Adipocyte (in vitro differentiated cells): ENCODE data around the gene TRIM38.

Source experiments
- DNase-seq: peaks from one replicate; pipeline ENCODE4 v3.0.0-alpha.2; 2015; ENCODE audit warnings: low read depth
- H3K27me3 ChIP-seq: replicated peaks from 2 replicates; pipeline ENCODE4 v1.7.0; 2013; ENCODE audit warnings: mild to moderate bottlenecking, low read length, moderate library complexity; ENCODE audit not compliant: control insufficient read depth, insufficient read depth
- H3K36me3 ChIP-seq: 2 replicates; pipeline ENCODE4 v1.7.0; 2013; ENCODE audit warnings: low read length, mild to moderate bottlenecking, moderate library complexity; ENCODE audit not compliant: control insufficient read depth, insufficient read depth, severe bottlenecking
- H3K4me1 ChIP-seq: 2 replicates; pipeline ENCODE4 v1.7.0; 2013; ENCODE audit warnings: mild to moderate bottlenecking, low read length, moderate library complexity; ENCODE audit not compliant: control insufficient read depth, insufficient read depth
- H3K4me3 ChIP-seq: 2 replicates; pipeline ENCODE4 v1.7.0; 2013; ENCODE audit warnings: mild to moderate bottlenecking, low read length, moderate library complexity
- H3K9ac ChIP-seq: 2 replicates; pipeline ENCODE4 v1.7.0; 2013; ENCODE audit warnings: mild to moderate bottlenecking, low read length, moderate library complexity
- H3K9me3 ChIP-seq: 2 replicates; pipeline ENCODE4 v1.7.0; 2013; ENCODE audit warnings: mild to moderate bottlenecking, low read length, moderate library complexity; ENCODE audit not compliant: control insufficient read depth

Gene TRIM38, protein sequence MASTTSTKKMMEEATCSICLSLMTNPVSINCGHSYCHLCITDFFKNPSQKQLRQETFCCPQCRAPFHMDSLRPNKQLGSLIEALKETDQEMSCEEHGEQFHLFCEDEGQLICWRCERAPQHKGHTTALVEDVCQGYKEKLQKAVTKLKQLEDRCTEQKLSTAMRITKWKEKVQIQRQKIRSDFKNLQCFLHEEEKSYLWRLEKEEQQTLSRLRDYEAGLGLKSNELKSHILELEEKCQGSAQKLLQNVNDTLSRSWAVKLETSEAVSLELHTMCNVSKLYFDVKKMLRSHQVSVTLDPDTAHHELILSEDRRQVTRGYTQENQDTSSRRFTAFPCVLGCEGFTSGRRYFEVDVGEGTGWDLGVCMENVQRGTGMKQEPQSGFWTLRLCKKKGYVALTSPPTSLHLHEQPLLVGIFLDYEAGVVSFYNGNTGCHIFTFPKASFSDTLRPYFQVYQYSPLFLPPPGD

DNA sequence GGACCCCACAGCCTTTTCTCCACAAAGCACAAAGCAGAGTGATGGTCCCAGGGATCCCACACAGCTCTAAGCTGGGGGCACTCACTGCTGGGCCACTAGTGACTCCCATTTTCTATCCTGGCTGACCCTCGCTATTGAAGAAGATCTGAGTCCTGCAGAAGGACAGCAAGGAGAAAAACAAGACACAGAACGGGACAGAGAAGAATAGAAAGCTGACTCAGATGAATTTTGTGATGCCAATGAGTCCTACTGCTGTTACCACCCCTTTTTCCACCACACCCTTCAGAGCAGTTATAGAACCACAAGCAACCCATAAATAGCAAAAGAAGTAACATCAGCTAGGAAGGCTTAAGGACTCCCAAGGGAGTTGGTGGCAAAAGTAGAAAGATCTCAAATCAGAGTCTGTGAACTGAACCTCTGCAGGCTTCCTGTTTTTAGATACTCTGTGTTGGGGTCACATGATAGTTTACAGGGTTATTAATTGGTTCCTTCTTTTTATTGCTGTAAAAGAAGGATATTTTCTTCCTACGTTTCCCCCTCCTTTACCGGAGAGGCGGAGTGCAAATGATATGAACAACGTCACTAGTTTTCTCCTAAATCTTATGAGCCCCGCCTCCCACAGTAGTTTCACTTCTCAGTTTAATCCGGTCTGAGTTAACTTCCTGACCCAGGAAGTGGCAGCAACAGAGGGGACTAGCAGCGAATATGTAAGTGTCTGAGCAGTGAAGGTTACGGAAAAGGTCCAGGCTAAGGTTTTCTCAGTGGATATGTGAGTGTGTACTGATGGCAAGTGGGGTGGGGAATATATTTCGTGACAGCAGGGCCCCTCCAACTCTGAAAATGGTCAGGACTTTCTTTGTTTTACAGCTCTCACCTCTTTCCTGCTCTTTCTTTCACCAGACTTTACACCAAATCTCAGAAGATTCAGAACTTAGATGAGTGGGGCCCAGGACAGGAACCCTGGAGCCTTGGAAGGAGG, at the start of gene TRIM38:
TRIM38 (plus strand) TSS at position 654 of the 979 bp plus-strand sequence. CDS start 3,721 bp downstream, outside the sequence.
- peak; percentile 95 for DNase-seq

DNA sequence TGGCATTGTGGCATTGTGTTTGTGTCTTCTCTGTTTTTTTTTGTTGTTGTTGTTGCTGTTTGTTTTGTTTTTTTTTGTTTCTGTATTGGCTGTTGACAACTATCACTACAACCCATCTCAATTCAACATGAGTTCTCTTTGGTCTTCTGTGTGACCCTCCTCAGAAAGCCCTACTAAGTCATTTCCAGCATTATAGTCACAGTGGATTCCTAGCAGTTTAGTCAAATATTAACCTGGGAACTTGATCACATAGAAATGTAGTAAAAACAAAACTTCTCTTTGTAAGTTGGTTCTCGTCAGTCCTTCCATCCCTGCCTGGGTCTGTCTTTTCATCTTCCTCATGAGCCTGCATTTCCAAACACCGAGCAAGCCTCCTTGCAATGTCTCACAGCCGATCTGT, 48.9 kb upstream of the TRIM38 start:
- Histone ChIP-seq H3K4me3 (no peak overlapping the region), H3K4me1 (peaks cover 3% of the 10 kb centered on the region), H3K9ac (no peak overlapping the region), H3K9me3 (no peaks in the 10 kb centered on the region), H3K27me3 (no peaks in the 10 kb centered on the region), H3K36me3 (no peaks in the 10 kb centered on the region)
- DNase-seq: no peak

More for the DNA sequence above, at the start of gene TRIM38:
- Histone ChIP-seq H3K4me3 (peak within 1 kb of the TSS; percentile 98), H3K27me3 (no peaks in the 10 kb centered on the region), H3K4me1 (peaks cover 65% of the 10 kb centered on the region), H3K9me3 (no peaks in the 10 kb centered on the region), H3K36me3 (peaks cover 19% of the 10 kb centered on the region), H3K9ac (peak within 1 kb of the TSS; percentile 98)

DNA sequence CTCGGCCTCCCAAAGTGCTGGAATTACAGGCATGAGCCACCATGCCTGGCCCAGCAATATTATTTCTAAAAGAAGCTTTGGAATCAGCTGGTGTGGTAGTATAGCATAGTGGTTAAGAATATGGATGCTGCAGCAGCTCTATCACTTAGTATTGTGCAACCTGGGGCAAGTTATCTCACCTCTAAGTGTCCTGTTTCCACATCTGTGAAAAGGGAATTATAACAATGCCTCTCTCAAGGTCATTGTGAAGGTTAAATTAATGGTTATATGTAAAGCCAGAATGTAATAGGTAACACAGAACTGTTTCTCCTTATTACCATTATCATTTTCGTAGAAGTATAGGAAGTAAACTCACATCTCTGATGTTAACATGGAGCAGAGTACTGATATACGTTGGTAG, 46.3 kb upstream of the TRIM38 start:
- Histone ChIP-seq H3K36me3 (no peaks in the 10 kb centered on the region), H3K27me3 (no peaks in the 10 kb centered on the region), H3K4me1 (peaks cover 7% of the 10 kb centered on the region), H3K4me3 (no peak overlapping the region), H3K9me3 (no peaks in the 10 kb centered on the region), H3K9ac (no peak overlapping the region)
- no peak for DNase-seq

DNA sequence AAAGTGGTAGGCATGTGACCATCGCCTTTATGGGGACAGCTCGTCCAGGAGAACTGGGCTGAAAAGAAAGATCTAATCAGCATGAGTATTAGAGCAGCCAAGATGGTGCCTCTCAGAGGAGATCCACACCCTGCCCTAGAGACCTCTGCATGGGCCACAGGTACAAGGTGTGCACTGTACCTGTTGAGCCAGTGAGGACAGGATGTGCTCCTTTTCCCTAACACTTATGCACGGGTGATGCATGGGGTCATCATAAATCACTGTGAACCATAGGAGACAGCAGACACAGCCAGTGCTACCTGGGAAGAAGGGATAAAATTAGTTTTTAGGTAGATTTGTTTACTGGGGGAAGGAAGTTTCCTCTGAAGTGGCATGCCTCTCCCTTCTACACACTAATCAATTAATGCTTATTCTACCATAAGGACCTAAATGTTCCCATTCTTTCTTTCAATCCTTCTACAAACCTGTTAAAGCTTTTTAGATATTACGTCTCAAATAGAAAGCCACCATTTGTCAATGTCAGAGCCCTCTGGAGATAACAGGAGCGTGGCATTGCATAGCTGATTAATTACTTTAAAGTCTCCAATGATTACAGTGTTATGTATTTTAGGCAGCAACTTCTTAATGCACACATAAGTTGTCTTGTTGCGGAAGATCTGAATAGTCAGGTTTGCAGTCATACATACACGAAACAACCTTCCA, 45.7 kb upstream of the TRIM38 start:
- Histone ChIP-seq H3K27me3 (no peaks in the 10 kb centered on the region), H3K36me3 (no peaks in the 10 kb centered on the region), H3K9me3 (no peaks in the 10 kb centered on the region), H3K4me1 (peaks cover 12% of the 10 kb centered on the region), H3K9ac (no peak overlapping the region), H3K4me3 (no peak overlapping the region)
- DNase-seq: no peak

DNA sequence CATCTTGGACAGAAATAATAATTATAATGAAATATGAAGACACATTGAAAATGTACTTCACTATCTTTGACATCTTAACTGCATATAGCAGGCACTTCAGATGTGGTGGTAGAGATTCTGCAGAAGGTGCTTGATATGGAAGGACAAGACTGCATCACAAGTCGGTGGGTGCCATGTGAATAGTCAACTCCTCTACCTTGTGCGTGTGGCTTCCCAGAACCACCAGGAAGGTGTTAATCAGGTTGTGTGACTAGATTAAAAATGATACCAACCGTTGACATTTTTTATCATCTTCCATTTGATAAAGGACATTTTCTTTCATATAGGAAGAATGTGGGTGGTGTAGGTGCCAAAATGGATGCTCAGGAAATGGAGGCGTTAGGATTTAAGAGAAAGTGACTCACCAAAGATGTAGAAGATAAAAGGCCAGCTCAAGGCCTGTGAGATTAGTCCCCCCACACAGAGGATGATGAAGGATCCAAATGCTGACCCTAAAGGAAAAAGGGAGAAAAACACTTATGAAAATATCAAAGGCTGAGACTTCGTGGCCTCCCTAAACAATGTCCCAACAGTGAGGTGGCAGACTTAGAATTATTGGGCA, 44.4 kb upstream of the TRIM38 start:
- H3K4me3 ChIP-seq: no peak overlapping the region
- no peaks in the 10 kb centered on the region for H3K9me3 ChIP-seq
- H3K36me3 ChIP-seq: no peaks in the 10 kb centered on the region
- H3K27me3 ChIP-seq: no peaks in the 10 kb centered on the region
- peaks cover 19% of the 10 kb centered on the region for H3K4me1 ChIP-seq
- DNase-seq: no peak
- no peak overlapping the region for H3K9ac ChIP-seq

DNA sequence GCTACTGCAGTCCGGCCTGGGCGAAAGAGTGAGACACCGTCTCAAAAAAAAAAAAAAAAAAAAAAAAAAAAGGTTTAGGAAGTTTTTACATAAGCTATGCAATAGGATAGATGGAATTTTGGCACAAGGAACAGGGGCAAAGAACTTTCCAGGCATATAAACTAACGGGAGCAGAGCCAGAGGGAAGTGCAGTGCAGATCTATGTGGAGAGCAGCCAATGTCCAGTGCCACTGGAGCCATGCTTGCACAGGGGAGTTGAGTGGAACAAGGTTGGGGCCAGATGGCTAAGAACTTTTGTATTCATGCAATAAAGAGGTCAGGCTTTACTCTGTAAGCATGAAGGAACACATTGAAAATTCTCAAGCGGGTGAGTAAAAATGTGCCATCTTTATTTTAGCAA, 42.9 kb upstream of the TRIM38 start:
- no peak for DNase-seq
- peaks cover 18% of the 10 kb centered on the region for H3K4me1 ChIP-seq
- H3K9me3 ChIP-seq: no peaks in the 10 kb centered on the region
- no peaks in the 10 kb centered on the region for H3K27me3 ChIP-seq
- no peak overlapping the region for H3K9ac ChIP-seq
- H3K36me3 ChIP-seq: no peaks in the 10 kb centered on the region
- H3K4me3 ChIP-seq: no peak overlapping the region

DNA sequence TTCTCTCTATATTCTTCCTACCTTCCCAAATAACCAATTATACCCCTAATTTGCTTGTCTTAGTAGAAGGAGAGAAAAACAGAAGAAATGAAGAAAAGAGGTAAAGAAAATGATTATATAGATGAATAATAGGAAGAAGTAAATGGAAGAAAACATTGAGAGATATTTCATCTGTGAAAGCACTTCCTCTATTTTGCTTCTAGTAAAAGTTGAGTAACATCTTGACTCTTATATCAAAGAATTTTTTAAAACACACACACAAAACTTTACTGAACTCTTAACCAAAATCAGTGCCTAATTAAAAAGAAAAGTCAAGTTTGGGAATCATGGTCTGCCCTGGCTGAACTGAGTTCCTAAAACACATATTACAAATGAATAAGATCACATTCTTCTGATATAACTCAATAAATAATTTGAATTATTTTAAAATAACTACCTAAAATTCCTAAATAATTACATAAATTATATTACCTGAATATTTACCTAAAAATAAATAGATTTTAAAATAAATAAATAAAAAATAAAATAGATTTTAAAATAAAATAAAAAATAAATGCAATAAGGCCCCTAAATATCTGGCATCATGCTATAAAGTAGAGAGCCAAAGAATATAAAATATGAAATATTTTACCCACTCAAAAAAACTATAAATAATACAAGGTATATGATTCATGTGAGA, 40.9 kb upstream of the TRIM38 start:
- Histone ChIP-seq H3K4me3 (peak overlapping the region; percentile 49), H3K4me1 (peaks cover 18% of the 10 kb centered on the region), H3K36me3 (no peaks in the 10 kb centered on the region), H3K9ac (peak overlapping the region; percentile 50), H3K27me3 (no peaks in the 10 kb centered on the region), H3K9me3 (no peaks in the 10 kb centered on the region)
- peak; percentile 10 for DNase-seq

DNA sequence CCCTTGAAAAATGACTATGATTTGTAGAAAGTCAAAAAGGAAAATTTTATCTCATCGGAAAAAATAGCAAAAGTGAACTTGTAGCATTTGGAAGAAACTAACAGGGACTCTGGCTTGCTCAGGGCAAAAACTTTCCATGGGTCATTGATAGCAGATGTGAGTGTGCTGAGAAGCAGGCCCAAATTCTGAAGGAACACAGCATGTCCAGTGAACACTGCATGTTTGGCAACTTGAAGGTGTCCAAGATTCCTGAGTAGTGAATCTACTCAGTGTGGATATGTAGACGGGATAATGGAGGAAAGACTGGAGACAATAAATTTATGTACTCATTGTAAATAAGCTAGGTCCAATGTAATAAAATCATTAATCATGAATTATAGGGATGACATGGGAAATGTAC, 40.3 kb upstream of the TRIM38 start:
- Histone ChIP-seq H3K27me3 (no peaks in the 10 kb centered on the region), H3K9ac (peak overlapping the region; percentile 50), H3K4me3 (peak overlapping the region; percentile 49), H3K4me1 (peaks cover 20% of the 10 kb centered on the region), H3K36me3 (no peaks in the 10 kb centered on the region), H3K9me3 (no peaks in the 10 kb centered on the region)
- DNase-seq: peak; percentile 65

DNA sequence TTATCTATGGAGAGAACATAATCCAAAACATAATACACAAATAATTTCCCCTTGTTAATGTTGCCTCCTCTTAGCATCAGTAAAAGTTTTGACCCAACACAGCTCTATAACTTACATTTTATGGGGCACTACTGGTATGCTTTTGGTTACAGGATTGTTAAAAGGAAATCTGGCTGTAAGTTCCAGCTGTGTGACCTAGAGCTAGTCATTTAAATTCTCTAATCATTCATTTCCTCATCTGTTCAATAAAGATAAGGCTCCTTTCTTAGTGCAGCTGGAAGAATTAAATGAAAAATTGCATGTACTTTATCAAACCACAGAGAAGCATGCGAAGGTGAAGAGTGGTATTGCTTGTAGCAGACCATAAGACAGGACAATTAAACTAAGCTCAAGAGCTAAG, 36.7 kb upstream of the TRIM38 start:
- H3K36me3 ChIP-seq: no peaks in the 10 kb centered on the region
- H3K9ac ChIP-seq: no peak overlapping the region
- DNase-seq: no peak
- H3K4me3 ChIP-seq: no peak overlapping the region
- H3K9me3 ChIP-seq: no peaks in the 10 kb centered on the region
- H3K4me1 ChIP-seq: peaks cover 28% of the 10 kb centered on the region
- H3K27me3 ChIP-seq: no peaks in the 10 kb centered on the region

DNA sequence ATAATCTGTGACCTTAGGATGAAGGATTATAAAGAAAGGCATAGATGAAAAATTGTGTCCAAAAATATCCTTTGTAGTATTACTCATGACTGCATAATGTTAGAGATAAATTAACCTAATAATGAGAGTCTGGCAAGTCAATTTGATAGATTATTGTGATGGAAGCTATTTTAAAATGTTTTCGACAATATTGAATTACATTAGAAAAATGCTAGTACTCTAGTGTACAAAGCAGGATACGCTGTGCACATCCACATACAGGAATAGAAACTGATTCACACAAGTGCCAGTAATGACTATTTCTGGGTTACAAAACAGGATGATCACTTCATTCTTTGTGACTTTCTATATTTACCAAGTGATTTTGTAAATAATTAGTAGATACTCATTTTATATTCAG, 35.4 kb upstream of the TRIM38 start:
- Histone ChIP-seq H3K9me3 (no peaks in the 10 kb centered on the region), H3K4me3 (no peak overlapping the region), H3K4me1 (peaks cover 17% of the 10 kb centered on the region), H3K36me3 (no peaks in the 10 kb centered on the region), H3K27me3 (no peaks in the 10 kb centered on the region), H3K9ac (no peak overlapping the region)
- DNase-seq: no peak
